Fibroblast of peridontal ligament (primary cell): Measurements from ENCODE around the gene FAM174B.

Experiments used
- DNase-seq: peaks from one replicate; pipeline ENCODE4 v3.0.0-alpha.2; 2010; ENCODE audit errors: extremely low read depth

The FAM174B gene

DNA sequence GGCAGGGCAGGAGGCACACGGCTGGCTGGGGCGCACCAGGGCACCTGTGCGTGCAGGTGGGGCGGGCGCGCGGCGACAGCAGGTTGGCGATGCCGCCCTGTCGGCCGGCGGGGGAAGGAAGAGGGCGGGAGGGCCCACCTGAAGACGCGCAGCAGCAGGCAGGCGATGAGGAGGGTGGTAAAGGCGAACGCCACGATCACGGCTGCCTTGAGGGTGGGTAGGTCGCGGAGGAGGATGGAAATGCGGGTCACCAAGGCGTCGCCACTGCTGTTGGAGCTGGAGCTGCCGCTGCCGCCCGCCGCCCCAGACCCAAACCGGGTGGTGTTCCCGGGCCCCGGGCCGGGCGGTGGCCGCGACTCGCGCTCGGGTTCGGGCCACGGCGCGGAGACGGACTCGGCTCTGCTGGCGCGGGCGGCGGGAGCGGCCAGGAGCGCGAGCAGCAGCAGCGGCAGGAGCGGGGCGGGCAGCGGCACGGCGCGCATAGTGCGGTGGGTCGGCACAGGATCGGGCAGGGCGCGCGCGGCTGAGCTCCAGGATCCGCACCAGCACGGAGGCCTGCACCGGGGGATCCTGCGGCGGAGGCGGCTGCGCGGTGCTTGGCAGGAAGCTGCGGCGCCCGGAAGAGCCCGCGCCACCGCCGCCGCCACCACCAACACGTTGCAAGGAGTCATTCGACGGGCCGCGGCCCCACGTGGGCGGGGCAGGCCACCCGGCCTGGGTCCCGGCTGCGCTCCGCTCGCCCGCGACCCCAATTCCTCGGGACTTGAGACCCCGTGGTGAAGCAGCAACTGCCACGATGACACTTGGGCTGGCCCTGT lies at the start of gene FAM174B:
FAM174B (minus strand) TSS at position 598 of the 818 bp plus-strand sequence.
- DNase-seq: no peak

DNA sequence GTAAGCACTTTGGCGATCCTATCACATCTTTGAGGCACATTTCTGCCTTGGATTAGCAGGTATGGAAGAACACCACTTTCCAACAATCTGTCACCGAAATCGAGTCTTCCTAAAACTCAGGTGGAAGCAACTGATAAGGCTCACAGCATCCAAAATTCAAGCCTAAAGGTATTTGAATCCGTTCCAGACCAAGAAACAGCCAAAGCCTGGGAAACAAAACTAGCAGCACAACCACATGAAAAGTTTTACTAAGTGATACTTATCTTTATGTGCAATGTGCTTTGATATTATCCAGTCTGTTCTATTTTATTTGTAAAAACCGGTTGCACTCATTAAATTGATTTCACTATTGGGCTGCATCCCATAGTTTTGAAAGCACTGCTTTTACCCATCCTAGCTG lies 40.5 kb upstream of the FAM174B start:
- DNase-seq: no peak

DNA sequence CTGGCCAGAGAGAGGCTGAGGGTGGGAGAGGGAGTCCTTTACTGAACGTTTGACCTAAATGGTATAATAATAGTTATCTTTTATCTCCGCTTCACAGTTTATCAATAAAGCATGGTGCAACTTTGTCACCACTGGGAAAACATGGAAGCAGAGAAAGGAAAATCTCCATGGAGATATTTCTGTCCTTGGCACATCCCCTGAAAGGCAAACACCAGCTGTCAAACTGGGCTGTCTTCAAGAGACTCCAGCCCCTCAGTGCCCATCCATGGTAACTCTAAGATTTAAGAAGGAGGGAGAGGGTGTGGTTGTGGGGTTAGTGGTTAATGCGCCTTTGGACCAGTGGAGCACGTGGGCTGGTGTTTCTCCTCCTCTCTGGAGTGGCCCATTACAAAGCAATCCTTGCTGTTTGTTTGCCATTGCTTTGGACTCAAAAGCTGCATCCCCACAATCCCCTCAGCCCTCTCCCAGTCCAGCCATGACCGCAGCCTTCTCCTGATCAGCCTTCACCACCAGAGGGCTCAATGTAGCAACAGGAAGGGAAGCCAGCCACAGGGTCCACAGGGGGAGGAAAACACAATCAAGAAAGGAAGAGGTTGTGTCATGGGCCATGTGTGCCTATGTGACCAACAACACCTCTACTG lies 38.2 kb upstream of the FAM174B start:
- DNase-seq: peak; percentile 2

DNA sequence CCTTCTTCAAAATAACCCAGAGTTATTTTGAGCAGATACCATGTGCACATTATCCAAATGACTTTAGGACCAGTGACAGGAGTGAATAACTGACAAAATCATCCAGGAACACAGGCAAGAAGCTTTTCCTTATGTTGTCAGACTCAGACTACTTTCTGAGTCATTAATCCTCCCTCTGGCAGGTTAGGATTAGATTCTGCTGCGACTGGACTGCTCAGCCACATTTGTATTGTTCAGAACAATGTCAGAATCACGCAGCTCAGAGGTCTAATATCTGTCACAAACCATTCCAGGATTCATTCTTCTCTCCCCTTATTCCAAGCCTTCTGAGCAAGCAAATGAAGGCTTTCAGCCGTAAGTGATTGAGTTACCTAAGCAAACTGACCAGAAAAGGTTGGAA lies 34.8 kb upstream of the FAM174B start:
- no peak for DNase-seq

DNA sequence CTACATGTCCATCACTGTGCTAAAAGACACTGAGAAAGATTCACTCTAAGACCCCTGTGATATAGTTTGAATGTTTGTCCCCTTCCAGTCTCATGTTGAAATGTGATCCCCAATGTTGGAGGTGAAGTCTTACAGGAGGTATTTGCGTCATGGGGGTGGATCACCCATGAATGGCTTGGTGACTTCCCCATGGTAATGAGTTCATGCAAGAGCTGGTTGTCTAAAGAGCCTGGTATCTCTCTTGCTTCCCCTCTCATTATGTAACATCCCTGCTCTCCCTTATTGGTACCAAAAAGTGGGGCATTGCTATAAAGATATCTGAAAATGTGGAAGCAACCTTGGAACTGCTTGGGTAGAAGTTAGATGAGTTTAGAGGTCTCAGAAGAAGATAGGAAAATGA lies 32.2 kb upstream of the FAM174B start:
- no peak for DNase-seq

DNA sequence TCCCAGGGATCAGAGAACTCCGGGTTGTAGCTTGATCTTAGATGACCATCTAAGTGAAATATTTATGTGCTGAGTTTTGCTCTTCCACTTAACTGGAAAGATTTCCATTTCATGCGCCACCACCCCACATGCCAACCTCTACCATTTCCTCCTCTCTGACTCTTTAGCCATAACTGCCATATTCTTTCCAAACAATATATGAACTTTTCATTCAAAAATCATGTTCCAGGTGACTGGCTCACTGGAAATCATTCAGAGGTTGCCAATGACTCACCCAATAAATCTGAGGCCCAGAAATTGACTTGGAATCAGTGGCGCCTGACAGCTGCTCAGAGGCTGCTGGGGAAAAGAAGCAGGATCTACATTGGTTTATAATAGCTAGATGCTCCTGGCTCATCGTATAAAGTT lies 31.6 kb upstream of the FAM174B start:
- peak; percentile 62 for DNase-seq

DNA sequence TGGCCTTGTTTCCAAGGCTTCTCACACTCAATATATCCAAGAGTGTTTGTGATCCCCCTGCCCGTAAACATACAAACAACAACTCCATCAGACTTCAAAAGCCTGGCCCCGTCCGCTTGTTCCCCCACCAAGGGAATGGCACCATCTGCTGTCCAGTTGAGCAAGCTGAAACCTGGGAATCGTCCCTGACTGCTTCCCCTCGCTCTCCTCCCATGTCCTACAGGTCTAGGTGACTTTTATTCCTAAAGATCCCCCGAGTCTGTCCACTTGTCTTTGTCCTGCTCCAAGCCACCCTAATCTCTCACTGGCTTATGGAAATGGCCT lies 27.9 kb upstream of the FAM174B start:
- no peak for DNase-seq

DNA sequence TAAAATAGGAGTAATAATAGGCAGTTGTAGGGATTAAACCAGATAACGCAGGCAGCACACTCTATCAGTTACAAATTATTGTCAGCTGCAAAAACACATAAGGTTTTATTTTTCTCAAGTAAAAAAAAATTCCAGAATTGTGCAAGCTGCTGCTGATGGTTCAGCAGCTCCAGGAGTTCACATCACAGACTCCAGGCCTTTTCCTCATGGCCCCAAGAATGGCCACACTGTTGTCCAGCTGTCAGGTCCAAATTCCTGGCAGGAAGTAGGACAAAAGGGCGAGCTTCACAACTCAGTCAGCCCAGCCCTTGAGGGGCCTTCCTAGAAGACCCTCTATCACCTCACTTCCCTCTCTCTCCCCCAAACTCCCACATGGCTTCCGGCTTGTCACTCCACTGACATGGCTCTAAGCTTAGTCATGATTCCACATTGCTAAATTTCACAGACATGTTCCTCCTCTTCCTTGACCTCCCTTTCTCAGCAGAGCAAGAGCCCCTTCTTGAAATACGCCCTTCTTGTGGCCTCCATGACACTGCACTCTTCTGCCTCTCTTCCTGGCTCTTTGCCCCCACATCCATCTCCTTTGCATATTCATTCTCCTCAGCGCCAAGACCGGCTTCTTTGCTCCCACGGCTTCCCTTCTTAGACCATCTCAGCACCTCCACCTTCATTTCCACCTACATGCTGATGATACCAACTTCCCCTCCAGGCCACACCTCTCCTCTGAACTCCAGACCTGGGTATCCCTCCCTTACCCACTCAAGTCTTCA lies 27.4 kb upstream of the FAM174B start:
- DNase-seq: peak; percentile 55

DNA sequence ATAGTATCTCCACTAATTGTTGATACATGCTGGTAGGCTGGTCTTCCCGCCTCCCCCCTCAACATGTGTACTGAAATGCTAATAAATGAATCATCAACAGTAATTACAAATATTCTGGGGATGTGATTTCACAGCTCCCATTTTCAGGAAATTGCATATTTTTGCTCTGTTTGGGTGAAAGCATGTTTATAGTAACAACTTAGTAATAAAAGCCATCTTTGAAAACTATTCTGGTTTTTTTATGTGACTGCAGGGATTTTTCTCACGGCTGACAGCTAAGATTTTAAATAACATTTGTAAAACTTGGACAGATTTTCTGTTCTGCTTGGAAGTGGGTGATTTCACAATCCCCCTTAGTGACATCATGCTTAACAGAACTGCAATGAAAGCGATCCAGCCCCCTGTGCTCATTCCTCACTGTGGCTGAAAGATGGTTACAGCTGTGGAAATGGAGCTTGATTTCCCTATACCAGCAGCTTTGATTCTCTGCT lies 25.6 kb upstream of the FAM174B start:
- peak; percentile 90 for DNase-seq

DNA sequence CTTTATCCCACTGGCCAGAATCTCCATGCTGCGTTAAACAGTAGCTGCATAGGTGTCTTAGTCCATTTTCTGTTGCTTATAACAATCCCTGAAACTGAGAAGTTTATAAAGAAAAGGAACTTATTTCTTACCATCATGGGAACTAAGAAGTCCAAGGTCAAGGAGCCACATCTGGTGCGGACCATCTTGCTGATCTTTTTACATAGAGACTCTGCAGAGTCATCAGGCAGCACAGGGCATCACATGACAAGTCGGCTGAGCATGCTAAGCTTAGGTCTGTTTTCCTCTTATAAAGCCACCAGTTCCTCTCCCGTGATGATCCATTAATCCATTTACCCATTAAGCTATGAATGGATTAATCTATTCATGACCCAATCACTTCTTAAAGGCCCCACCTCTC lies 22.4 kb upstream of the FAM174B start:
- DNase-seq: no peak

DNA sequence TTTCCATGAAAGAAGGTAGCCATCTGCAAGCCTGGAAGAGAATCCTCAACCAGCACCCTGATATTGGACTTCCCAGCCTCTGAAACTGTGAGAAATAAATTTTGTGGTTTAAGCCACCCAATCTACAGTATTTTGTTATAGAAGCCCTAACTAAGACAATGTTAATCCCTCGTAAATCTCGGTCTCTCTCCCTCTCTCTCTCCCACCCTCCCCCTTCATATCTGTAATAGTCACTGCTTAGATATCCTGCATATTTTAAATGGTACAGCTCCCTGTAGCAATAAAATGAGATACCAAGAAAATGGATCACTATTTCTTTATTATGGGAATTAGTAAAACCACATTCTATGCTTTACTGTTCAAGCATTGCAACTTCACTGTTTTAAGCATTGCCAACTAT lies 21.0 kb upstream of the FAM174B start:
- DNase-seq: no peak

DNA sequence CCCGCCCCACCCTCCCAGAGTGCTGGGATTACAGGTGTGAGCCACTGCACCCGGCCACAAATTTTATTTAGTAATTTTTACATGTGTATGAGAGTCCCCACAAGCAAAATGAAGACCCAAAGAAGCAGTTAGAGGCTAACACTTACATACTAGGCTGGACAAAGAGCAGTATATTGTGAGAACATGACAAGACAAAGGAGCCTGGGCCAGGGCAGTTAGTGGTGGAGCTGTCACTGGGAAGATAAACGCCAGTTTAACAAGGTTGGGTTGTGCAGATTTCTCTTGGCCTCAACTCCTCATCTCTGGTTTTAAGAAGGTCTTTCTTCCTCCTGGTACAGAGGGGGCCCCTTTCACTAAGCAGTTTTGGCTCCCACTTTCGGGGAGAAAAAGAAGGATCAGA lies 19.9 kb upstream of the FAM174B start:
- DNase-seq: no peak

DNA sequence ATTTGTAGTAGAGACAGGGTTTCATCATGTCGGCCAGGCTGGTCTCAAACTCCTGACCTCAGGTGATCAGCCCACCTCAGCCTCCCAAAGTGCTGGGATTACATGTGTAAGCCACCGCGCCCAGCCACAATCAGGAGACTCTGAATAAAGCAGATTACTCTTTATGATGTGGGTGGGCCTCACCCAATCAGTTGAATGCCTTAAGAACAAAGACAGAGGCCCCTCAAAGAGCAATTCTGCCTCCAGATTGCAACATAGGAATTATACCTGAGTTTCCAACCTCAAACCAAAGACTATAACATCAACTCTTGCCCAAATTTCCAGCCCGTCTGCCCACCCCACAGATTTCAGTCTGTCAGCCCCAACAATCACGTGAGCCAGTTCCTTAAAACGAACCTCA lies 18.8 kb upstream of the FAM174B start:
- DNase-seq: no peak

DNA sequence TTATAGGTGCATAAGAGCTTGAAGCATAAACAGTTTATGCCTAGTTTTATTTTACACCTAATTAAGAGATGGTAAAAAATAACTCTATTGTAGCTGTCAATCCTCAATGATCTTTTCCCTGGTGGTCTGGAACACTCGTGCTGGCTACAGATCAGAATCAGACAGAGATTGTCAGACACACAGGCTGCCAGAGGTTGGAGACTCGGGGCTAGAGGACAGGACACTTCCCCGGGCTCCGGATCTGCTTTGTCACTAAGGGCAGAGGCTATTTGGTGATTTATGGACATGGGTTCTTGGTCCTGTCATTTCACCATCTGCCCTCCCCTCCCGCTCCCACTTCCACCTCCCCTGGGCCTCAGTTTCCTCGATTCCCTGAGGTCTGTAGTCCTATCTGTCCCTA lies 16.5 kb upstream of the FAM174B start:
- no peak for DNase-seq

DNA sequence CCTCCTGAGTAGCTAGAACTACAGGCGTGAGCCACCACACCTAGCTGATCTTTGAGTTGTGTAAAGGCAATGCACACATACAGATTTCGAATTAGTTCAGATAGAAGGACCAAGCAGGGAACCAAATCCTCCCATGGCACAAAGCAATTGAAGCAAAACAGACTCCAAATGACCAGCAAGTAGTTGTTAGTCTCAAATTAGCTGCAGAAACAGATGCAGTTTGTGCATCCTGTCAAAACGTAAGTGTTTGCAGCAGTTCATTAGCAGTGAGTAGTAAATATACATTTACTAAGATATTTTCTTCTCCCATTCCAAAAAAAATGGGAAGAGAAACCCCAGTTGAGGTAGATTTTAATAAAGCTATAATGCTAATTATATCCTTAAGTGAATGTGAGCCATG lies 15.8 kb upstream of the FAM174B start:
- DNase-seq: no peak

DNA sequence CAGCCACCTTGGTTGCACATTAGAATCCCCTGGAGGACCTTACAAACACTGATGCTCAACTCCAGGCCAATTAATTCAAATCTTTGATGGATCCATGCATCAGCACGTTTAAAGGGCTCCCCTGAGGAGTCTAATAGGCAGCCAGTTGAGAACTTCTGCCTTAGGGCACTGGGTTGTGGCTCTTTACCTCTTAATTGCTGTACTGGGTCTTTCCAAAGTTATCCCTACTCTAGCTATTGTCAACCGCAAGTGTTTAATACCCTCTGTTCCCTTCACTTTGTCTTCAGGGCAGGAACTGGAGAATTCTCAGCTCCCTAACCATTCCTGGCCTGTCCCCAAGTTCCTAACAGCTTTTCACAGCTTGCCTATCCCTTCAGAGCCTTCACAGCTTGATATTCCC lies 15.0 kb upstream of the FAM174B start:
- no peak for DNase-seq

DNA sequence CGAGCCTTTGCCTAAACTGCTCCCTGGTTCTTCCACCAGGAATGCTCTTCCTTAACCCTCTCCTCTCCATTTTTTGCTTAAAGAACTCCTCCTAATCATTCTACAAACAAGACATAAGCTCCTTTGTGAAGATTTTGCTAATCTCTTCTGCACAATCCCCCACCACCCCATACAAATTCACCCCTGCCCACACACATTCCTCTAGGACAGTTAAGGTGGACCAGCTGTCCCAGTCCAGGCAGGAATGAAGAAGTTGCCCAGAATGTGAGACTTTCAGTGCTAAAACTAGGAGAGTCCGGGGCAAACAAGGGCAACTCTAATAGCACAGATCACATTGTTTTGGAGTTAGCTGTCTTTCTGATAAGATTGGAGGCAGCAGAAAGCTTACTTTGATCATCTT lies 13.9 kb upstream of the FAM174B start:
- DNase-seq: no peak

DNA sequence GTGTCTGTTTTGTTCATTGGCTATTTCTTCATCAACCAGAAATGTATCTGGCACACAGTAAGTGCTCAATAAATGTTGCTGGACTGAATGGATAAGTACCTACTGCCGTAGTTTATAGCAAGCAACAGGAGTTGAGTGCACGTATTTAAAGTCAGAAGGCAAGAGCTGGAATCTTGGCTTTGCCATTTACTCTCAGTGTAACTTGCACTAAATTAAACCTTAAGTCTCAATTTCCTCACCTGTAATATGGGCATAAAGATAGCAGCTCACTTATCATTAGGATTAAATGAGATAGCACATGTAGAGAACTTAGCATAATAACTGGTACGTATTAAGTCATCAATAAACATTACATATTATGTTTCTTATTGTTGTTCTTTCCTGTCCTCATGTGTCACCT lies 13.0 kb upstream of the FAM174B start:
- no peak for DNase-seq

DNA sequence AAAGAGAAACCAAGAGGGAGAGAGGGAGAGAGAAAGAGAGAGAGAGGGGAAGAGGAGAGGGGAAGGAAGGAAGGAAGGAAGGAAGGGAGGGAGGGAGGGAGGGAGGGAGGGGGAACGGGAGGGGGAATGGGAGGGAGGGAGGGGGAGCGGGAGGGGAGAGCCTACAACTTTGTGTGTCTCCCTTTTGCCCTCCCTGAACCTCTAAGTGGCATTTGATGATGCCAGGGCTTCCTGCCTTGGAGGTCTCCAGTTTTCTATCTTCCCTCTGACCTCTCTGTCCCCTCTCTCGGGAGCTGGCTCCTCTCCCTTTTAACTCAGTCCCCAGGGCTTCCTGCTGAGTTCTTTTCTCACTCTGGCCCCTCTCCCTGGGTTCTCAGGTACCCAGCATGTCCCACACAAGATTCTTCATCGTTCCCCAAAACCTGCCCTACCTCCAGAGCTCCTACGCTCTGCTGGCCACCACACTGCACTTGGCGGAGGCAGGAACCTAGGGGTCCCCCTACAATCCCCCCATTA lies 12.5 kb upstream of the FAM174B start:
- DNase-seq: no peak

DNA sequence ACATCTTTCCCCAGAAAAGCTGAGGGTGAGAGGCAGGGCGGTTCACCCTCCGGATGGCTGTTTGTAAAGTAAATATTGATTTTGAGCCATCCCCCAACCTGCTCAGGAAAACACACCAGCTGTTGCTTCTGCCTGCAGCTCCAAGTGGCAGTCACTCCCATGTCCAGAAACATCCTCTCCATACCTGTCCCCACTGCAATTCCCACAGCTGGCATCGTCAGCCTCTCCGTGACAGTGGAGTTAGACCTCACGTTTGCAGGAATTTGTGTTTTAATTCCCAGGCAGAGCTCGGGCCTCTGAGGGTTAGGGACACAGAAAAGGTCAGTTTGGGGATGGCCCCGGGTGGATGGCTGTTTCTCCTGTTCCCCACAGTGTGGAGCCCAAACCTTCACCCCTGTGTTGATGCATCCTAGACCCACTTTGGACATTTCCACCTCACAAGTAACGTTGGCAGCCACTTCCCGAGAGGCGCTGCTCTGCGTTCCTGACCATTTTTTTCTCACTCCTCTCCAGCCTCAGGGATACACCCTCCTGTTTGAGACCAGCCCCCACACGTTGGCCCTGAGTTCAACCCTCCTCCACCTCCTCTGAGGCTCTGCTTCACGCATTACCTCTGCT lies 11.8 kb upstream of the FAM174B start:
- DNase-seq: no peak

DNA sequence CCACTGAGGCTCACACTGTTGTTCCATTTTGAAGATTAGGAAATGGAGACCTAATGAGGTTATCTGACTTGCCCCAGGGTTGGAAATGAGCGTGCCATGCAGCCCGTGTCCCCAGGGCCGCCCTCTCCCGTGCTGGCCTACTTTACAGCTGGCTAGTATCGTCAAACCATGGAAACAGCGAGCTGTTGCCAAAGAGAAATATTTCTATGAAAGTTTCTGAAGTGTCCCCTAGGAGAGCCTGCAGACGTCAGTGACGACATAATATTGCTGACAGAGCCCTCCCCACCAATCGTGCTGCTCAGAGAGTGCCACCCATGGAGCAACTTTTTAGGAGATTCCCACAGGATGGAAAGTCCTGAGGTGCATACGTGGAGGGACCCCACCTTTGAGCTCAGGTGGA lies 11.2 kb upstream of the FAM174B start:
- peak; percentile 13 for DNase-seq

DNA sequence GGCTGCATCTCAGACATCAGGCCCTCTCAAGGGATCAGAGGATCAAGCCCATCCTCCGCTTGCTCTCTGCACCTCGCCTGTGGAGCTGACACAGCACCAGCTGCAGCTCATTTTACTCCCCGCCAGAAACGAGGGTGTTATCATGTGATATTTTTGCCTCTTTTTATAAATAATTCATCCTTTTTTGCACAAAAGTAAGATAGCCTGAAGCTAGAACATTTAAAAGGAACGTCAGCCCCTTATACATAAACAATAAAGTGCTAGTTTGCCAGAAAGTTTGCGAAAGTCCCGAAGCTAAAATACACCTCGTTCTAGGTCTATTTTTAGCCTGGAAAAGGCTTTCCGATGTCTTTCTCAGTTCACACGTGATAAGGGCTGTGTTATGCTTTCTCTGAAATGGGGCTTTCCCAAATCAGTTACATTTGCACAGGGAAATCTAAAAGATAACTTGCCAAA lies 9.6 kb upstream of the FAM174B start:
- peak; percentile 69 for DNase-seq
